Measurements from ENCODE around the gene TMEM218. TPM values are rescaled to one million over a fixed set of nuclear protein-coding genes. Genes with fewer than 3 reads are reported as not detected.
A peak's percentile ranks its signal among the peaks of the same experiment; 100 is the strongest.

Gene TMEM218
- total and polyA plus RNA-seq, 2 donors (not counting 3 experiments of a cell fraction or from before 2014, with no cell fraction given), result 23.8 to 45.1 TPM

- intact Hi-C loops (cut with micrococcal nuclease), result loop anchor here (5.0 kb wide), 1 partner anchor 492 kb away; the partner anchor contains the start of gene TBRG1
- no peak for DNase-seq (ENCODE audit: low read depth, low spot score)
- FAIRE-seq, result no peak
- no peak overlapping the region for H3K4me2 ChIP-seq (ENCODE audit: insufficient read depth, low read length)
- H3K79me2 ChIP-seq (ENCODE audit: control insufficient read depth, insufficient read depth, low read length), result peaks cover 2% of the 10 kb centered on the region
- H3K9me1 ChIP-seq (replicated peaks; ENCODE audit: control insufficient read depth, extremely low read depth, insufficient read depth, low read length), result no peaks in the 10 kb centered on the region
- H3K4me3 ChIP-seq (replicated peaks in 1 of 3; ENCODE audit: insufficient read depth in 1 of 3, low read depth in 1 of 3, low read length in 3 of 3), result no peak overlapping the region
- ChIA-PET POLR2A (no interaction called here), CTCF (interaction anchor here (1.5 to 2.2 kb wide), 2 partner anchors 10 to 23 kb away, joined by 4 to 15 read pairs; no protein-coding TSS in a partner anchor)
- no TSS peak for BruUV-seq (replicated peaks)
- no peaks in the 10 kb centered on the region for H3K36me3 ChIP-seq (ENCODE audit: control insufficient read depth in 2 of 2, extremely low read depth in 1 of 2, insufficient read depth in 2 of 2, low read length in 2 of 2)
- no peak overlapping the region for H3K27ac ChIP-seq (ENCODE audit: insufficient read depth, low read depth, low read length)
- no peaks in the 10 kb centered on the region for H4K20me1 ChIP-seq (replicated peaks; ENCODE audit: control insufficient read depth, extremely low read depth, insufficient read depth, low read length)
- peaks cover 6% of the 10 kb centered on the region for H3K4me1 ChIP-seq (ENCODE audit: control insufficient read depth, extremely low read depth, insufficient read depth, low read length)
- H3K9ac ChIP-seq (replicated peaks; ENCODE audit: extremely low read depth, insufficient read depth, low read length), result no peak overlapping the region
- dilution Hi-C loops (cut with MboI; ENCODE audit: extremely low pct_ligation_motif_present, low sequenced_read_pairs), result no loop called here
- TF ChIP-seq MYC (IDR thresholded peaks at IDR 0.05; ENCODE audit: low read depth, low read length), result no peak
- no peak for TF ChIP-seq POLR2AphosphoS5 (IDR thresholded peaks at IDR 0.05; ENCODE audit: insufficient read depth, low read depth, low read length)
- no peak for TF ChIP-seq GATA2 (IDR thresholded peaks at IDR 0.05; ENCODE audit: insufficient read depth, insufficient read length, low read depth, low read length)
- TF ChIP-seq MAX (IDR thresholded peaks at IDR 0.05; ENCODE audit: insufficient read depth, insufficient read length), result no peak
- peak in 1 of 2 donors; percentile 23 for TF ChIP-seq CTCF (IDR thresholded peaks at IDR 0.05; ENCODE audit: extremely low read depth in 1 of 2, insufficient read depth in 1 of 2, low read depth in 1 of 2, low read length in 2 of 2)
- H3K27me3 ChIP-seq (ENCODE audit: control insufficient read depth in 2 of 2, insufficient read depth in 2 of 2, low read length in 2 of 2), result peaks cover 5 to 8% of the 10 kb centered on the region in 2 experiments
- no peak overlapping the region for H2AFZ ChIP-seq (ENCODE audit: low read depth, low read length)
- H3K9me3 ChIP-seq (replicated peaks; ENCODE audit: control insufficient read depth, insufficient read depth, low read length), result no peaks in the 10 kb centered on the region
Observed at GRCh38 chr11:125114518-125114917, 3.1 kb upstream of the TMEM218 start.
